Parathyroid adenoma (tissue), 2 donors: Measurements from ENCODE around the gene SPPL3.
"Not testable (repeated sequence)": the region's sequence is repeated elsewhere in the genome, so short reads cannot be mapped to it uniquely, and the experiment has no call there.

Source experiments
- H2AFZ ChIP-seq: fragments of 300-600 bp; sonication (generic); one replicate; pipeline ENCODE4 v1.7.0; 2017; ENCODE audit warnings: antibody characterized with exemption, mild to moderate bottlenecking
- H3K27ac ChIP-seq: fragments of 300-600 bp; sonication (generic); one replicate; pipeline ENCODE4 v1.7.0; 2017
- H3K27me3 ChIP-seq: fragments of 300-600 bp; sonication (generic); one replicate; pipeline ENCODE4 v1.7.0; 2017; ENCODE audit warnings: low read length; ENCODE audit not compliant: control insufficient read depth, insufficient read depth
- H3K36me3 ChIP-seq: fragments of 300-600 bp; sonication (generic); one replicate; pipeline ENCODE4 v1.7.0; 2017; ENCODE audit warnings: low read length; ENCODE audit not compliant: control insufficient read depth, insufficient read depth
- H3K4me1 ChIP-seq: fragments of 300-600 bp; sonication (generic); one replicate; pipeline ENCODE4 v1.7.0; 2017; ENCODE audit warnings: control low read depth
- H3K4me2 ChIP-seq: fragments of 300-600 bp; sonication (generic); one replicate; pipeline ENCODE4 v1.7.0; 2017; ENCODE audit warnings: low read length
- H3K4me3 ChIP-seq: fragments of 300-600 bp; sonication (generic); one replicate; pipeline ENCODE4 v1.7.0; 2017; ENCODE audit warnings: low read depth, low read length
- H3K79me2 ChIP-seq: fragments of 300-600 bp; sonication (generic); one replicate; pipeline ENCODE4 v1.7.0; 2017; ENCODE audit warnings: control low read depth
- H3K9ac ChIP-seq: fragments of 300-600 bp; sonication (generic); one replicate; pipeline ENCODE4 v1.7.0; 2017; ENCODE audit warnings: mild to moderate bottlenecking
- H3K9me3 ChIP-seq: fragments of 300-600 bp; sonication (generic); one replicate; pipeline ENCODE4 v1.7.0; 2017; ENCODE audit warnings: low read length; ENCODE audit not compliant: control insufficient read depth
- CTCF ChIP-seq: fragments of 300-600 bp; sonication (generic); IDR thresholded peaks from one replicate; pipeline ENCODE4 v1.7.0; 2017; ENCODE audit warnings: antibody characterized with exemption, mild to moderate bottlenecking
- donor health status: primary hyperparathyroidism.

Gene SPPL3

DNA sequence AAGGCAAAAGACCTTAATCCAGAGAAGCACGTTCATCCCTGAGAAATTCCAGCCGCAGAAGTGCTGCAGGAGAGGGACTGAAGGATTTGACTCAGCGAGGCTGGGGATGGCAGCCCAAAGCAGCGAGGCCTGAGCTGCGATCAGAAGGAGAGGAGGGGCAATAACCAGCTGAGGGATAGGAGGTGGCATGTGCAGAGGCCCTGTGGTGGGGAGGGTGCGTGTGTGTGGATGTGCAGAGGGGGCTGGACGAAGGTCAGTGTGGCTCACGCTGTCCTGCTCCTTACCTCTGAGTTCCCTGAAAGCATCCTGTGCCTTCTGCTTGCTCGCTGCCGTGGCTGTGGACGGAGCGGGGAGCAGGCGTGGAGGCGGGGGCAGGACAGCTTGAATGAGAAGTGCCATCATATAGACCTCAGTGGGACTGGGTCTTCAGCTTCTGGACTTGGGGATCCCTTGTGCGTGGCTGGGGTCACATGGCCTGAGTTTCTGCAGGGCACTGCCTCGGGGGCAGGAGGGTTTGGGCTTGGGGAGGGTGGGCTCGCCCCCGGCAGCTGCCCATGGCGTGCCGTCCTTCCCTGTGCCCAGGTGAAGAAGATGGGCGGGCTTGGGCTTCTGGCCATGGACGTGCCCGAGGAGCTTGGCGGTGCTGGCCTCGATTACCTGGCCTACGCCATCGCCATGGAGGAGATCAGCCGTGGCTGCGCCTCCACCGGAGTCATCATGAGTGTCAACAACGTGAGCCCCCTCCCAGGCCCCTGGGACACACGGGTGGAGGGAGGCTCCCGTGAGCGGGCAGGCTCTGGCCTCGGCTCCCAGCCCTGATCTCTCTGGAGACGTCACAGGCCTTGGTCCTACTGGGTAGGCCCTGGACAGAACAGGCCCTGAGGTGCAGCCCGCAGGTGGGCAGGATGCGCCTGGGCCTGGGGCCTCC is 167.5 kb downstream of the SPPL3 start:
- no peak overlapping the region for H2AFZ ChIP-seq
- H3K4me2 ChIP-seq = no peak overlapping the region
- H3K36me3 ChIP-seq = no peaks in the 10 kb centered on the region
- no peak overlapping the region for H3K27ac ChIP-seq
- no peak overlapping the region for H3K9ac ChIP-seq
- H3K4me1 ChIP-seq = no peaks in the 10 kb centered on the region
- H3K79me2 ChIP-seq = no peaks in the 10 kb centered on the region
- H3K4me3 ChIP-seq = no peak overlapping the region
- TF ChIP-seq CTCF = no peak
- no peaks in the 10 kb centered on the region for H3K9me3 ChIP-seq
- no peaks in the 10 kb centered on the region for H3K27me3 ChIP-seq

DNA sequence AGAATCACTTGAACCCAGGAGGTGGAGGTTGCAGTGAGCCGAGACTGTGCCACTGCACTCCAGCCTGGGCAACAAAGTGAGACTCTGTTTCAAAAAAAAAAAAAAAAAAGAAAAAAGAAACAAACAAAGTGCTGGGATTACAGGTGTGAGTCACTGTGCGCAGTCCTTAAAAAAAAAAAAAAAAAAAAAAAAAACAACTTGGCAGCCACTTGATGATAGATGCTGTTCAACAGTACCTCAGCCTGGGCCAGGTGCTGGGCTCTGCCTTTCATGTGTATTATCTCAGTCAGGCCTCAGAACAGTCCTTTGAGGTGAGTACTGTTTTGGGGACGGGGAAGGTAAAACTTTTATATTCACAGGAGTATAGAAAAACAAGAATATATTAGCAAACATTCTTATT is 169.0 kb downstream of the SPPL3 start:
- Histone ChIP-seq H3K79me2 (no peaks in the 10 kb centered on the region), H3K9me3 (no peaks in the 10 kb centered on the region), H3K4me3 (no peak overlapping the region), H2AFZ (no peak overlapping the region), H3K4me1 (no peaks in the 10 kb centered on the region), H3K4me2 (no peak overlapping the region), H3K27ac (no peak overlapping the region), H3K36me3 (no peaks in the 10 kb centered on the region), H3K9ac (no peak overlapping the region), H3K27me3 (no peaks in the 10 kb centered on the region)
- no peak for TF ChIP-seq CTCF

- no peak for TF ChIP-seq CTCF
- Histone ChIP-seq H3K36me3 (no peaks in the 10 kb centered on the region), H3K4me2 (no peak overlapping the region), H3K27ac (no peak overlapping the region), H3K9ac (no peak overlapping the region), H3K27me3 (no peaks in the 10 kb centered on the region), H3K4me3 (no peak overlapping the region), H3K79me2 (no peaks in the 10 kb centered on the region), H2AFZ (no peak overlapping the region), H3K9me3 (no peaks in the 10 kb centered on the region), H3K4me1 (no peaks in the 10 kb centered on the region)
Measured at GRCh38 chr12:120734210-120734609, 169.9 kb downstream of the SPPL3 start.

DNA sequence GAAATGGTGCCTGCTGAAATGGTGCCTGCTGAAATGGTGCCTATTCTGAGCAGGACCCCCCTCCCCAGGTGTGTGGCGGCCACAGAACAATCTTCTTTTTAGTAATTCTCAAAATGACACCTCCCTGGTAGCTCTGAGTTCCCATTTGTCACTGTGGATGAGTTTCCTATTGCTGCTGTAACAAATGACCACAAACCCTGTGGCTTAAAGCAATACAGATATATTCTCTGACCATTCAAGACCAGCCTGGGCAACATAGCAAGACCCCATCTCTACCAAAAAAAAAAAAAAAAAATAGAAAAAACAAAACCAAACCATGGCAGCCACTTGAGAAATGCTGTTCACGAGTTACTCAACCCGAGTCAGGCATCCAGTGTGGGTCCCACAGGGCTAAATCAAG is 170.6 kb downstream of the SPPL3 start:
- H3K4me1 ChIP-seq = no peaks in the 10 kb centered on the region
- H3K4me2 ChIP-seq = no peak overlapping the region
- H3K79me2 ChIP-seq = no peaks in the 10 kb centered on the region
- H3K36me3 ChIP-seq = no peaks in the 10 kb centered on the region
- no peak overlapping the region for H2AFZ ChIP-seq
- no peak overlapping the region for H3K27ac ChIP-seq
- no peaks in the 10 kb centered on the region for H3K9me3 ChIP-seq
- no peak overlapping the region for H3K4me3 ChIP-seq
- TF ChIP-seq CTCF = no peak
- H3K27me3 ChIP-seq = no peaks in the 10 kb centered on the region
- H3K9ac ChIP-seq = no peak overlapping the region

DNA sequence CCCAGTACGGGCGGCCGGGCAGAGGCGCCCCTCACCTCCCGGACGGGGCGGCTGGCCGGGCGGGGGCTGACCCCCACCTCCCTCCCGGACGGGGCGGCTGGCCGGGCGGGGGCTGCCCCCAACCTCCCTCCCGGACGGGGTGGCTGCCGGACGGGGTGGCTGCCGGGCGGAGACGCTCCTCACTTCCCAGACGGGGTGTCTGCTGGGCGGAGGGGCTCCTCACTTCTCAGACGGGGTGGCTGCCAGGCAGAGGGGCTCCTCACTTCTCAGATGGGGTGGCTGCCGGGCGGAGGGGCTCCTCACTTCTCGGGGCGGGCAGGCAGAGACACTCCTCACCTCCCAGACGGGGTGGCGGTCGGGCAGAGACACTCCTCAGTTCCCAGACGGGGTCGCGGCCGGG is 172.0 kb downstream of the SPPL3 start:
- H3K9me3 ChIP-seq, H3K4me3 ChIP-seq, H3K27me3 ChIP-seq, H3K79me2 ChIP-seq, H3K4me2 ChIP-seq, H3K36me3 ChIP-seq, H3K4me1 ChIP-seq, H3K9ac ChIP-seq, H2AFZ ChIP-seq, H3K27ac ChIP-seq: not testable (repeated sequence)
